SU-DHL-6 (cell line): ENCODE results near the gene C10orf95.

Source experiments
- H2AFZ ChIP-seq: fragments of 200-600 bp; sonication (generic); 2 replicates; pipeline ENCODE4 v1.6.1; 2014; ENCODE audit warnings: low read depth, mild to moderate bottlenecking, moderate library complexity, mixed read lengths, antibody characterized with exemption, low read length; ENCODE audit not compliant: severe bottlenecking
- H3F3A ChIP-seq: fragments of 200-600 bp; shearing (Covaris generic); 2 replicates; pipeline ENCODE4 v1.6.0; 2016; ENCODE audit warnings: antibody characterized with exemption, mild to moderate bottlenecking; ENCODE audit not compliant: insufficient read depth
- H3K27ac ChIP-seq: fragments of 200-600 bp; sonication (generic); 2 replicates; pipeline ENCODE4 v1.5.1; 2016; ENCODE audit warnings: low read depth, mild to moderate bottlenecking, low read length, moderate library complexity, mixed read lengths
- H3K27me3 ChIP-seq: fragments of 200-600 bp; sonication (generic), shearing (Covaris generic); 2 replicates; pipeline ENCODE4 v1.6.0; 2014; ENCODE audit warnings: mild to moderate bottlenecking, low read length
- H3K36me3 ChIP-seq: fragments of 200-600 bp; sonication (generic); 2 replicates; pipeline ENCODE4 v1.6.1; 2014; ENCODE audit warnings: mild to moderate bottlenecking, low read length, mixed read lengths
- H3K4me2 ChIP-seq: fragments of 300-600, 200-600 bp; shearing (Covaris generic), sonication (generic); 2 replicates; pipeline ENCODE4 v1.6.0; 2014; ENCODE audit warnings: low read length, low read depth, mild to moderate bottlenecking; ENCODE audit not compliant: poor library complexity, severe bottlenecking
- H3K4me3 ChIP-seq: fragments of 200-600 bp; sonication (generic); 2 replicates; pipeline ENCODE4 v1.5.1; 2014; ENCODE audit warnings: antibody characterized with exemption, low read length, mild to moderate bottlenecking, mixed read lengths; ENCODE audit not compliant: insufficient read depth, poor library complexity, severe bottlenecking
- H3K79me2 ChIP-seq: fragments of 200-600 bp; sonication (generic); 2 replicates; pipeline ENCODE4 v1.6.1; 2014; ENCODE audit warnings: mild to moderate bottlenecking, low read length, moderate library complexity; ENCODE audit not compliant: insufficient read depth
- H3K9ac ChIP-seq: fragments of 200-600 bp; sonication (generic); 2 replicates; pipeline ENCODE4 v1.7.0; 2014; ENCODE audit warnings: mild to moderate bottlenecking, low read length
- H3K9me2 ChIP-seq: fragments of 200-600 bp; sonication (generic); replicated peaks from 2 replicates; pipeline ENCODE4 v1.6.1; 2014; ENCODE audit warnings: low read length; ENCODE audit not compliant: insufficient read depth
- H3K9me3 ChIP-seq: fragments of 200-600 bp; sonication (generic); 2 replicates; pipeline ENCODE4 v1.6.1; 2014; ENCODE audit warnings: low read length, mixed read lengths; ENCODE audit not compliant: insufficient read depth
- H4K20me1 ChIP-seq: fragments of 200-600 bp; sonication (generic); 2 replicates; pipeline ENCODE4 v1.6.1; 2014; ENCODE audit warnings: low read depth, mild to moderate bottlenecking, antibody characterized with exemption, low read length, moderate library complexity, mixed read lengths
- EZH2phosphoT487 ChIP-seq: fragments of 200-600 bp; sonication (generic), shearing (Covaris generic); conservative IDR thresholded peaks from 2 replicates; pipeline ENCODE4 v1.6.1; 2018; ENCODE audit warnings: mild to moderate bottlenecking, antibody characterized with exemption, low read length, moderate library complexity, mixed read lengths
- TF ChIP-seq, protein P1 (sequence below): fragments of 200-600 bp; sonication (generic); IDR thresholded peaks from one replicate; pipeline ENCODE4 v1.5.1; 2017; ENCODE audit warnings: antibody characterized with exemption, mild to moderate bottlenecking, low read length, moderate library complexity; ENCODE audit not compliant: insufficient read depth, poor library complexity, severe bottlenecking

C10orf95 gene

DNA sequence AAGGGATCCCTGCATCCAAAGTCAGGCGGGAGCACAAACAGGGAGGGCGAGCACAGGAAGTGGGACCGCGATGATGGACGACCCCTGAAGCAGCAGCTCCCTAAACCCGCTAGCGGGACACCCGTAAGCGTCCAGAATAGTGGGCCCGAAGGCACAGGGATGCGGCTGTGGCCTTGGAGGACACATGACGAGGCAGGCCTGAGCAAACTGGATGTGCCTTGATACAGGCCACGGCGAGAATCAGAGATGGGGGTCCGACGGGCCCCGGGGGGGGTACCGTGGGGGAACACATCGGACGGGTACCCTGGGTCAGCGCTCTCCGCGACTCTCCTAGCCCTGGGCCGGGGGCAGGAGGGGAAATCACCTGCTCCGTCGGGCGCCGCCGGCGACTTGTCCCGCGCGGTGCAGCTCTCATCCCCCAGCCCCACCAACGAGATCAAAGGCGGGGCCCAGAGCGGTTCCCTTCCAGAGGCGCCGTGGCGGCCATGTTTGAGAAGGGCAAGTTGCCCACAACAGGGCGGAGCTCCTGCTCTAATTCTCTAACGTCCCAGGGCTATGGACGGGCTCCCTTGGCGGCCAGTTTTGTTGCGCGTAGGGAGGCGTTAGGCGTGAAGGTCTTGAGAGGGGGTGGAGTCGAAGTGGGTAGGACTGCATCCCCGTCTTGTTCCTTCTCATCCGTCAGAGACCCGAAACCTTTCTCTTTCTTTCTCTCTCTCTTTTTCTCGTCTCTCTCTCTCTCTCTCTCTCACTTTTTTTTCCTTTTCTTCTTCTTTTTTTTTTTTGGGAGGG, 19.0 kb downstream of the C10orf95 start, which contains the start of gene CUEDC2:
TSS of gene CUEDC2 (minus strand) at position 413 of the 789 bp plus-strand sequence. CDS start 7,386 bp downstream, outside the sequence.
- Histone ChIP-seq H3K4me2 (peak within 1 kb of the TSS; percentile 80), H3K27ac (peak within 1 kb of the TSS; percentile 51), H3K79me2 (0 out of 2 replicates have a peak, but pooled peaks cover 8% of the 10 kb centered on the region), H3K4me3 (peak within 1 kb of the TSS; percentile 61), H4K20me1 (no peaks in the 10 kb centered on the region), H3K9me2 (no peaks in the 10 kb centered on the region), H3K9ac (peak within 1 kb of the TSS; percentile 86), H3F3A (0 out of 2 replicates have a peak, but pooled peaks cover 5% of the 10 kb centered on the region), H2AFZ (peak within 1 kb of the TSS; percentile 49), H3K27me3 (no peaks in the 10 kb centered on the region), H3K9me3 (no peaks in the 10 kb centered on the region), H3K36me3 (no peaks in the 10 kb centered on the region)
- TF ChIP-seq, protein P1, sequence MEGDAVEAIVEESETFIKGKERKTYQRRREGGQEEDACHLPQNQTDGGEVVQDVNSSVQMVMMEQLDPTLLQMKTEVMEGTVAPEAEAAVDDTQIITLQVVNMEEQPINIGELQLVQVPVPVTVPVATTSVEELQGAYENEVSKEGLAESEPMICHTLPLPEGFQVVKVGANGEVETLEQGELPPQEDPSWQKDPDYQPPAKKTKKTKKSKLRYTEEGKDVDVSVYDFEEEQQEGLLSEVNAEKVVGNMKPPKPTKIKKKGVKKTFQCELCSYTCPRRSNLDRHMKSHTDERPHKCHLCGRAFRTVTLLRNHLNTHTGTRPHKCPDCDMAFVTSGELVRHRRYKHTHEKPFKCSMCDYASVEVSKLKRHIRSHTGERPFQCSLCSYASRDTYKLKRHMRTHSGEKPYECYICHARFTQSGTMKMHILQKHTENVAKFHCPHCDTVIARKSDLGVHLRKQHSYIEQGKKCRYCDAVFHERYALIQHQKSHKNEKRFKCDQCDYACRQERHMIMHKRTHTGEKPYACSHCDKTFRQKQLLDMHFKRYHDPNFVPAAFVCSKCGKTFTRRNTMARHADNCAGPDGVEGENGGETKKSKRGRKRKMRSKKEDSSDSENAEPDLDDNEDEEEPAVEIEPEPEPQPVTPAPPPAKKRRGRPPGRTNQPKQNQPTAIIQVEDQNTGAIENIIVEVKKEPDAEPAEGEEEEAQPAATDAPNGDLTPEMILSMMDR = no peak
- no peak for TF ChIP-seq EZH2phosphoT487

DNA sequence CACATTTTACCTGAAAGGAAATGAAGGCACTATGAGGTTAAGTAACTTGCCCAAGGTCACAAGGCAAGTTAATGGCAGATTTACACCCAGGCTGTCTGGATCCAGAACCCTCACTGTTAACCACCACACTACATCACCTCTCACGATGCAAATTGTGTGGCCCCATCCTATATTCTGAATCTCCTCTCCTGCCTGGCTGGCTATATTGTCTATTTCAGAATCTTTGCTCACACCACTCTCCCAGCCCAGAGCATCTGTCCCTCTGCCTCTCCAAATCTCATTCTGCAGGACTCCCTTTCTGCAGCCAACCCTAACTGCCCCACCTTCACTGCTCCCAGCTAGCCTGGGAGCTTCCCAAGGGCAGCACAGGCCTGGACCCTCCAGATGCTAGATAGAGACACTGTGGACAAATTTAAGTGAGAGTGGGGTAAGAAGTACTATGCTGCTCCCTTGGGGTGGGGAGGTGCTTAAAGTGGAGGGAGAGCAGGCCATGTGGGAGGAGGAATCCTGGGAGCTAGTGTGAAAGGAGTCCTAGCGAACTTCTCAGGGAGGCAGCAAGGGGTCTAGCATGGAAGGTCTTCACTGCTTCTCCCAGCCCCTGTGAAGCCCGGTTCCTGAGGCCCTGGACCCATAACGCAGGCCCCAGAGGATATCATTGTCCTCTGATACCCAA, 19.8 kb downstream of the C10orf95 start:
- no peaks in the 10 kb centered on the region for H4K20me1 ChIP-seq
- no peak for TF ChIP-seq EZH2phosphoT487
- TF ChIP-seq, protein P1 = no peak
- peak overlapping the region; percentile 86 for H3K9ac ChIP-seq
- H3K9me2 ChIP-seq = no peaks in the 10 kb centered on the region
- peak overlapping the region; percentile 61 for H3K4me3 ChIP-seq
- peak overlapping the region; percentile 49 for H2AFZ ChIP-seq
- H3K79me2 ChIP-seq = 0 out of 2 replicates have a peak, but pooled peaks cover 8% of the 10 kb centered on the region
- H3K27ac ChIP-seq = peak overlapping the region; percentile 51
- no peaks in the 10 kb centered on the region for H3K27me3 ChIP-seq
- 0 out of 2 replicates have a peak, but pooled peaks cover 5% of the 10 kb centered on the region for H3F3A ChIP-seq
- H3K36me3 ChIP-seq = no peaks in the 10 kb centered on the region
- peak overlapping the region; percentile 80 for H3K4me2 ChIP-seq
- H3K9me3 ChIP-seq = no peaks in the 10 kb centered on the region

DNA sequence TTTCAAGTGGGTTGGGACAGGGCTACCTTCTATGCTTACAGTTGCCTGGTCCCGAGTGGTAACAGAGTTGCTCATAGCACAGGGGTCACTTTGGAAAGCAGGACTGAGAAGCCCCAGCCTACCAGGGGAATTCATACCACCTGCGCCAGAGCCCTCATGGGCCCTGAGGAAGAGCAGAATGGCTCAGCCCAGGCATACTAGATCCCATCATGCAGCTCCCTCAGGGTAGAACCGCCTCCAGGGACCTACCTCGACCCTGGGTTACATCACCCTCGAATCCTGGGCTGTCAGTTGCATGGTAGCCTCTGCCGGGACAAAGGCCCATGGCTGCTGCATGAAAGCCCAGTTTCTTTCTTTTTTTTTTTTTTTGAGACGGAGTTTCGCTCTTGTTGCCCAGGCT, 21.9 kb downstream of the C10orf95 start:
- no peak overlapping the region for H3K27ac ChIP-seq
- no peaks in the 10 kb centered on the region for H4K20me1 ChIP-seq
- H3K4me3 ChIP-seq = no peak overlapping the region
- H3K9ac ChIP-seq = no peak overlapping the region
- H3K27me3 ChIP-seq = no peaks in the 10 kb centered on the region
- H2AFZ ChIP-seq = no peak overlapping the region
- 0 out of 2 replicates have a peak, but pooled peaks cover 5% of the 10 kb centered on the region for H3F3A ChIP-seq
- H3K79me2 ChIP-seq = 0 out of 2 replicates have a peak, but pooled peaks cover 8% of the 10 kb centered on the region
- no peak for TF ChIP-seq EZH2phosphoT487
- TF ChIP-seq, protein P1 = no peak
- no peaks in the 10 kb centered on the region for H3K9me3 ChIP-seq
- no peaks in the 10 kb centered on the region for H3K9me2 ChIP-seq
- no peak overlapping the region for H3K4me2 ChIP-seq
- no peaks in the 10 kb centered on the region for H3K36me3 ChIP-seq
